GM12878 (cell line): Measurements from ENCODE around the gene PDGFC. TPM values are rescaled to one million over a fixed set of nuclear protein-coding genes. Genes with fewer than 3 reads are reported as not detected.

Source experiments
- ATAC-seq: fragments of 200-7000 bp; cut with Tn5 transposase; 3 replicates; pipeline ENCODE4 v1.9.1; 2020; ENCODE audit warnings: mild to moderate bottlenecking, moderate library complexity
- BruUV-seq: library from RNA; stranded (reverse); fragments of 400-500 nt; replicated peaks from 2 replicates; lab custom pipeline; 2021; lab: Mats Ljungman, UMichigan
- CTCF ChIA-PET: fragments of 300-600 bp; sonication (Branson Sonifier 250); formaldehyde crosslinking; extraction: SDS; loops from one replicate; lab custom pipeline; 2021; ENCODE audit warnings: inconsistent platforms; lab: Yijun Ruan, JAX
- POLR2A ChIA-PET: fragments of 350-600 bp; formaldehyde crosslinking; extraction: SDS; loops from one replicate; lab custom pipeline; 2021; ENCODE audit warnings: inconsistent platforms; lab: Charles Lee
- RAD21 ChIA-PET: fragments of 300-600 bp; sonication (Branson Sonifier 250); formaldehyde crosslinking; loops from one replicate; lab custom pipeline; 2023; ENCODE audit warnings: antibody characterized with exemption; ENCODE audit not compliant: unreplicated experiment; lab: Charles Lee
- SMC1A ChIA-PET: fragments of 300-600 bp; sonication (Branson Sonifier 250); formaldehyde crosslinking; loops from one replicate; lab custom pipeline; 2023; ENCODE audit not compliant: unreplicated experiment, uncharacterized antibody; lab: Charles Lee
- DNase-seq: peaks from one replicate; pipeline ENCODE4 v3.0.0-alpha.2; 2011; ENCODE audit warnings: low read depth, low spot score
- FAIRE-seq: peaks from 3 replicates; lab custom pipeline; 2011; peaks lifted over from hg19 to GRCh38; lab: Jason Lieb, UNC
- H2AFZ ChIP-seq: 2 replicates; pipeline ENCODE4 v1.6.0; 2011; ENCODE audit warnings: low read depth, low read length, control low read depth; ENCODE audit not compliant: control insufficient read depth
- H3K27ac ChIP-seq: 2 replicates; pipeline ENCODE4 v1.5.1; 2011; ENCODE audit warnings: control low read depth; ENCODE audit not compliant: control insufficient read depth, insufficient read depth
- H3K27me3 ChIP-seq, 2 experiments: replicated peaks in 1 of 2; 2 replicates each; pipeline versions ENCODE4 v1.6.0 to v1.6.1; 2011; ENCODE audit warnings: low read length in 1 of 2; ENCODE audit not compliant: control insufficient read depth in 2 of 2, insufficient read depth in 2 of 2
- H3K36me3 ChIP-seq, 2 experiments: 2 replicates each; pipeline ENCODE4 v1.5.1; 2011; ENCODE audit warnings: low read length in 1 of 2; ENCODE audit not compliant: control insufficient read depth in 2 of 2, insufficient read depth in 2 of 2
- H3K4me1 ChIP-seq: 2 replicates; pipeline ENCODE4 v1.6.1; 2011; ENCODE audit warnings: mild to moderate bottlenecking, low read length, moderate library complexity, mixed read lengths; ENCODE audit not compliant: control insufficient read depth, insufficient read depth
- H3K4me2 ChIP-seq: 2 replicates; pipeline ENCODE4 v1.6.0; 2011; ENCODE audit warnings: control low read depth; ENCODE audit not compliant: control insufficient read depth, insufficient read depth
- H3K4me3 ChIP-seq: fragments of 200-600 bp; sonication (generic); 2 replicates; pipeline ENCODE4 v1.5.1; 2016
- H3K79me2 ChIP-seq: 2 replicates; pipeline ENCODE4 v1.6.0; 2011; ENCODE audit warnings: low read length; ENCODE audit not compliant: control insufficient read depth, insufficient read depth
- H3K9ac ChIP-seq: 2 replicates; pipeline ENCODE4 v1.8.0; 2011; ENCODE audit warnings: low read length, control low read depth, mixed read lengths; ENCODE audit not compliant: control insufficient read depth, insufficient read depth
- H3K9me3 ChIP-seq: replicated peaks from 3 replicates; pipeline ENCODE4 v1.5.1; 2011; ENCODE audit warnings: mild to moderate bottlenecking, low read length; ENCODE audit not compliant: control insufficient read depth, insufficient read depth
- H4K20me1 ChIP-seq: 2 replicates; pipeline ENCODE4 v1.6.0; 2011; ENCODE audit not compliant: control insufficient read depth, insufficient read depth
- ATF3 ChIP-seq: IDR thresholded peaks from 2 replicates; pipeline ENCODE4 v1.6.1; 2011; ENCODE audit warnings: low read depth, mild to moderate bottlenecking, low read length, moderate library complexity, borderline replicate concordance; ENCODE audit errors: extremely low read depth
- ESRRA ChIP-seq: IDR thresholded peaks from 2 replicates; pipeline ENCODE4 v1.6.1; 2012; ENCODE audit warnings: mild to moderate bottlenecking, low read length, improper control_type of control experiment
- ETV6 ChIP-seq, 2 experiments: fragments of 450-650 bp in 1 of 2; IDR thresholded peaks in 1 of 2; conservative IDR thresholded peaks in 1 of 2; 2 replicates each; pipeline ENCODE4 v1.6.1; 2014; ENCODE audit warnings: antibody characterized with exemption in 1 of 2, borderline replicate concordance in 1 of 2, low read depth in 1 of 2, mild to moderate bottlenecking in 1 of 2, moderate library complexity in 1 of 2
- FOXM1 ChIP-seq: IDR thresholded peaks from 2 replicates; pipeline ENCODE4 v1.6.1; 2012; ENCODE audit warnings: low read depth, mild to moderate bottlenecking, inconsistent platforms, low read length, moderate library complexity
- IKZF1 ChIP-seq: fragments of 450-650 bp; conservative IDR thresholded peaks from 2 replicates; pipeline ENCODE4 v1.6.1; 2017; ENCODE audit warnings: antibody characterized with exemption, mild to moderate bottlenecking
- MXI1 ChIP-seq: fragments of 150-350 bp; IDR thresholded peaks from 2 replicates; pipeline ENCODE4 v1.6.1; 2011; ENCODE audit warnings: low read depth, mild to moderate bottlenecking, inconsistent platforms, low read length, improper control_type of control experiment
- NR2C1 ChIP-seq: fragments of 450-650 bp; IDR thresholded peaks from 2 replicates; pipeline ENCODE4 v1.6.1; 2017; ENCODE audit warnings: antibody characterized with exemption, mild to moderate bottlenecking, moderate library complexity
- POLR2A ChIP-seq: IDR thresholded peaks from 2 replicates; pipeline ENCODE4 v1.6.1; 2011; ENCODE audit warnings: low read depth, mild to moderate bottlenecking, low read length
- STAT1 ChIP-seq: fragments of 450-650 bp; conservative IDR thresholded peaks from 2 replicates; pipeline ENCODE4 v1.6.1; 2014; ENCODE audit warnings: antibody characterized with exemption, mild to moderate bottlenecking
- SUZ12 ChIP-seq: fragments of 200-600 bp; sonication (generic); IDR thresholded peaks from one replicate; pipeline ENCODE4 v1.6.1; 2018; ENCODE audit warnings: antibody characterized with exemption, mild to moderate bottlenecking; ENCODE audit not compliant: unreplicated experiment
- WGBS: methylation state at CpG from one replicate; pipeline ENCODE4 v1.1.6; 2016; ENCODE audit warnings: low lambda C conversion rate; ENCODE audit not compliant: insufficient replicate concordance, insufficient coverage; ENCODE audit errors: missing lambda C conversion rate; 5-methylcytosine and 5-hydroxymethylcytosine counted together
- in situ Hi-C: fragments of 300-500 bp; cut with MboI; formaldehyde crosslinking; loops from 9 replicates; pipeline ENCODE4 v1.14.3; 2018; ENCODE audit warnings: mixed read lengths
- intact Hi-C: fragments of 100-400 bp; cut with micrococcal nuclease; formaldehyde crosslinking; loops from one replicate; pipeline ENCODE4 v1.14.2; 2022; ENCODE audit not compliant: unreplicated experiment
- polyA plus RNA-seq, 11 experiments: library from polyadenylated mRNA; depleted of rRNA in 4 of 11; unstranded in 6 of 11; stranded (reverse) in 5 of 11; fragments of >200 nt; fragmentation: Nextera tagmentation in 4 of 11; fragmentation: Illumina TruSeq in 1 of 11; extraction: Ambion mirVana in 4 of 11; extraction: Trizol in 1 of 11; gene quantifications; 1 replicate in 1 of 11; 2 replicates in 10 of 11; pipeline versions ENCODE4 v1.2.1 to v1.2.3, GENCODE V29; 2011 to 2016; ENCODE audit warnings: inconsistent platforms in 2 of 11, missing spikeins in 2 of 11, low read depth in 1 of 11
- total RNA-seq, 4 experiments: library from RNA; depleted of rRNA in 3 of 4; stranded (reverse); fragments of >200 nt in 3 of 4; fragmentation: Illumina TruSeq in 1 of 4; extraction: Trizol in 1 of 4; gene quantifications; 2 replicates each; pipeline versions ENCODE4 v1.2.1 to v1.2.3, GENCODE V29; 2013 to 2021

The PDGFC gene
- total and polyA plus RNA-seq, 10 of the 15 experiments (the other 5 are each of a cell fraction or from before 2014, with no cell fraction given), result 0.02 to 0.18 TPM; not detected in 8

- Histone ChIP-seq H4K20me1 (no peaks in the 10 kb centered on the region), H3K4me1 (no peaks in the 10 kb centered on the region), H2AFZ (no peak overlapping the region), H3K4me2 (no peak overlapping the region), H3K9ac (no peak overlapping the region), H3K9me3 (no peaks in the 10 kb centered on the region), H3K4me3 (no peak overlapping the region), H3K27ac (no peak overlapping the region), H3K36me3 (no peaks in the 10 kb centered on the region), H3K79me2 (no peaks in the 10 kb centered on the region), H3K27me3 (no peaks in the 10 kb centered on the region)
- no peak for DNase-seq
- TF ChIP-seq SUZ12 (no peak), POLR2A (no peak), MXI1 (no peak), ETV6 (conservative IDR thresholded peaks at IDR 0.05 in 1 of 2, IDR thresholded peaks at IDR 0.05 in 1 of 2; ENCODE audit: borderline replicate concordance in 1 of 2, low read depth in 1 of 2) (no peak), IKZF1 (no peak), ATF3 (no peak), FOXM1 (no peak), NR2C1 (no peak), ESRRA (no peak), STAT1 (no peak)
- POLR2A ChIA-PET, result no interaction called here
- in situ Hi-C loops, result no loop called here
- intact Hi-C loops, result no loop called here
- RAD21 ChIA-PET, result no interaction called here
- ATAC-seq, result no peak
- no peak for FAIRE-seq
- WGBS, result 0% methylated on average over 2 of the region's 2 CpGs
- SMC1A ChIA-PET, result no interaction called here
- BruUV-seq, result no TSS peak
- CTCF ChIA-PET, result no interaction called here
Observed at GRCh38 chr4:157005193-157005592, 33.6 kb upstream of the PDGFC start.
